GM18517 (cell line): ENCODE results near the gene ZDHHC18.

Experiments used
- ATAC-seq: cut with Tn5 transposase; IDR thresholded peaks from one replicate; pipeline ENCODE4 v1.9.1; 2021; ENCODE audit warnings: mild to moderate bottlenecking, moderate library complexity; ENCODE audit not compliant: unreplicated experiment

ZDHHC18 gene

DNA sequence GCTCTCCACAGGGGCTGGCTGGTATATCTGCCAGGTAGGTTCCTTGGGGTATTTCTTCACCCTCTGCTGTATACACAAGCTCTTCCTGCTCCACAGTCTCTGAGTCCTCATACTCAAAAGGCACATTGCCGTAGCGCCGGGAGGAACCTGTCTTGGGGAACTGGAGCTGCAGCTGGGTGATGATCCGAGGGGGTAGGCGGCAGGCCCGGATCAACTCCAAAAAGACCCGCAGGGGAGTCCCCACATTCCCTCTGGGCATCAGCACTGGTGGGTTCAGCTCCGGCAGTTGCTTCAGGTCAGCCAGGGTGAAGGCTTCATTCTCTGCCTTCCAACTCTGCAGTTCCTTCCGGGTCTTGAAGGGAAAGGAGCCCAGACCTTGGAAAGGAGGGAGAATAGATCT, 70.9 kb downstream of the ZDHHC18 start:
- no peak for ATAC-seq

DNA sequence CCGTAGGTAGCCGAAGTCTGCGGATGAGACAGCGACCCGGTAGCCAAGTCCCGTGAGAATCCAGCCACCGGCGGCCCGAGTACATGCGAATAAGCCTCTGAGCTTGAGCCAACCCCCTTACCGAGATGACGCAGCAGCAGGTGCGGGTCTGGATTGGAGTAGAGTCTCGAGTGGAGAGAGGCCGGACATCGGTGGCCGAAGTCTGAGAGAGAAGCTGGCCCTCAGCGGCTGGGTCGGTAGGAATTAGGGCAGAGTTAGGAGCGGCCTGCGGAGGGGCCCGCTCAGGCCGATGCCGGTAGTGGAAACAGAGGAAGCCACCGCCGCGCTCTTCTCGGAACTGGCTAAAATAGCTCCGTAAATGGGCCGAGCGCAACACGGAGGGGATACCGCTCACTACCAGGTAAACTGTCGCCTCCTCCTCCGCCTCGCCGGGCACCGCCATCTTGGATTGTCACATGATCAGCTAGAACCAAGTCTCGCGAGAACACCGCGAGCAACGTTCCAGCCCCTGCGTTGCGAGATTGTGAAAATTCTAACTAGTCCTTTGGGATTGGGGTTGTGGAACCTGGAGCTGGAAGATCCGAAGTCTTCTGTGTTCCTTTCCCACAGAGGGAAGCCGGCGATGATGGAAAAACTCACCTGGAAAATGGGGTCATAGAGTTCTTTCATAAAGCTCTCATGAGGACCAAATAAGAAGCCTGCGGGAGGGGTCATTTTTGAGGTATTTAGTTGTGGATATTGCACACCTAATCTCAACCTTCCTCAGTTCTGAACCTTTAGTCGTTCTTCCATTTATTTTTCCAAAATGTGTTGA, 73.7 kb downstream of the ZDHHC18 start, which contains the start of gene GPATCH3:
Gene GPATCH3, minus strand, starts transcription at position 467 of the 814 bp plus-strand sequence. Its CDS starts 25 bp downstream, at position 442.
- peak; percentile 77 for ATAC-seq

DNA sequence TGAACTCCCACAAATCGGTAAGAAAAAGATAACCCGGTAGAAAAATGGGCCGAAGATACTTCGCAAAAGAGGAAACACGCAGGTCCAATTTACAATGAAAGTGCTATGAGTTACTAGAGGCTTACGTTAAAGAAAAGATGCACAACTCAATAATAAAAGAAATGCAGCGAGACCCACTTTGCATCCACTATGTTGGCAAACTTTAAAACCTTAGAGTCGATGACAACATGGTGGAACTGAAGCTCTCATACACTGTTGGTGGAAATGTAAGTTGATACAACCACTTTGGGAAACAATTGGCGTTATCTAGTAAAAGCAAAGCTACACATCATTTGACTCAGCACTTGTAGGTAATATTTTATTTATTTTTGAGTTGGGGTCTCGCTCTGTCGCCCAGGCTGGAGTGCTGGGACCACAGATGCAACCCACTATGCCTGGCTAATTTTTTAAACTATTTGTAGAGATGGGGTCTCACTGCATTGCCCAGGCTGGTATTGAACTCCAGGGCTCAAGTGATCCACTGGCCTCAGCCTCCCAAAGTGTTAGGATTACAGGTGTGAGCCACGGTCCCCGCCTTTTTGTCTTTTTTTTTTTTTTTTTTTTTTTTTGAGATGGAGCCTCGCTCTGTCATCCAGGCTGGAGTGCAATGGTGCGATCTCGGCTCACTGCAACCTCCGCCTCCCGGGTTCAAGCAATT, 74.5 kb downstream of the ZDHHC18 start:
- ATAC-seq = no peak
